HepG2 (cell line): ENCODE data around the gene OR5P2. TPM values are rescaled to one million over a fixed set of nuclear protein-coding genes. Genes with fewer than 3 reads are reported as not detected.
"Not testable (repeated sequence)": the region's sequence is repeated elsewhere in the genome, so short reads cannot be mapped to it uniquely, and the experiment has no call there.

Source experiments
- ATAC-seq: fragments of 200-7000 bp; cut with Tn5 transposase; 3 replicates; pipeline ENCODE4 v1.9.1; 2020; ENCODE audit warnings: mild to moderate bottlenecking, moderate library complexity
- BruUV-seq: library from RNA; stranded (reverse); fragments of 400-500 nt; replicated peaks from 2 replicates; lab custom pipeline; 2021; lab: Mats Ljungman, UMichigan
- CTCF ChIA-PET: fragments of 300-600 bp; formaldehyde crosslinking; extraction: SDS; loops from one replicate; lab custom pipeline; 2021; ENCODE audit warnings: low total read pairs, inconsistent platforms, low intra/inter-chr PET ratio; lab: Yijun Ruan, JAX
- POLR2A ChIA-PET: fragments of 350-600 bp; sonication (Branson Sonifier 250); formaldehyde crosslinking; loops from one replicate; lab custom pipeline; 2020; ENCODE audit warnings: antibody characterized with exemption, inconsistent platforms; lab: Yijun Ruan, JAX
- DNase-seq: peaks from one replicate; pipeline ENCODE4 v3.0.0-alpha.2; 2015; ENCODE audit warnings: low spot score
- FAIRE-seq: peaks from 3 replicates; lab custom pipeline; 2011; peaks lifted over from hg19 to GRCh38; lab: Jason Lieb, UNC
- H2AFZ ChIP-seq: one replicate; pipeline ENCODE4 v1.6.1; 2011; ENCODE audit warnings: low read length, inconsistent platforms
- H3K27ac ChIP-seq: fragments of 300-600 bp; 3 replicates; pipeline ENCODE4 v1.8.0; 2011; ENCODE audit warnings: mixed run types, mild to moderate bottlenecking, mixed read lengths, low read length, inconsistent platforms; ENCODE audit not compliant: insufficient read depth; ENCODE audit errors: extremely low read length
- H3K27me3 ChIP-seq, 2 experiments: fragments of 200-600 bp in 1 of 2; 2 replicates in 1 of 2; 3 replicates in 1 of 2; pipeline versions ENCODE4 v1.6.0 to v1.8.0; 2011; ENCODE audit warnings: low read length in 2 of 2, mild to moderate bottlenecking in 2 of 2, moderate library complexity in 2 of 2, inconsistent platforms in 1 of 2; ENCODE audit not compliant: insufficient read depth in 2 of 2, control insufficient read depth in 1 of 2
- H3K36me3 ChIP-seq, 2 experiments: fragments of 200-600 bp in 1 of 2; replicated peaks in 1 of 2; 2 replicates in 1 of 2; 3 replicates in 1 of 2; pipeline versions ENCODE4 v1.5.1 to v1.8.0; 2011; ENCODE audit warnings: low read length in 2 of 2, inconsistent platforms in 1 of 2; ENCODE audit not compliant: insufficient read depth in 2 of 2, control insufficient read depth in 1 of 2
- H3K4me1 ChIP-seq: 2 replicates; pipeline ENCODE4 v1.5.1; 2012; ENCODE audit warnings: low read length, inconsistent platforms; ENCODE audit not compliant: insufficient read depth
- H3K4me2 ChIP-seq: 2 replicates; pipeline ENCODE4 v1.6.0; 2011; ENCODE audit warnings: low read depth, low read length, inconsistent platforms
- H3K4me3 ChIP-seq, 3 experiments: fragments of 200-600 bp in 1 of 3; sonication (generic), shearing (Covaris generic) in 1 of 3; replicated peaks in 1 of 3; 2 replicates each; pipeline ENCODE4 v1.5.1; 2011 to 2016; ENCODE audit warnings: low read length in 3 of 3, inconsistent platforms in 2 of 3, low read depth in 2 of 3, mild to moderate bottlenecking in 2 of 3, control low read depth in 1 of 3, mixed read lengths in 1 of 3; ENCODE audit not compliant: insufficient read depth in 1 of 3
- H3K79me2 ChIP-seq: one replicate; pipeline ENCODE4 v1.6.1; 2011; ENCODE audit warnings: low read length, inconsistent platforms; ENCODE audit not compliant: insufficient read depth
- H3K9ac ChIP-seq: 2 replicates; pipeline ENCODE4 v1.6.0; 2011; ENCODE audit warnings: mild to moderate bottlenecking, low read depth, low read length, inconsistent platforms; ENCODE audit not compliant: insufficient read depth
- H3K9me3 ChIP-seq: 2 replicates; pipeline ENCODE4 v1.5.1; 2012; ENCODE audit warnings: mild to moderate bottlenecking, low read length
- H4K20me1 ChIP-seq: 2 replicates; pipeline ENCODE4 v1.6.0; 2011; ENCODE audit warnings: inconsistent platforms, mild to moderate bottlenecking, low read length, moderate library complexity; ENCODE audit not compliant: insufficient read depth
- MNT ChIP-seq: fragments of 450-650 bp; IDR thresholded peaks from 2 replicates; pipeline ENCODE4 v1.6.1; 2016
- WGBS: methylation state at CpG from one replicate; pipeline ENCODE4 v1.1.6; 2017; ENCODE audit warnings: low lambda C conversion rate; 5-methylcytosine and 5-hydroxymethylcytosine counted together
- in situ Hi-C: cut with HindIII; loops from 2 replicates; pipeline ENCODE4 v1.10.0; 2017; ENCODE audit warnings: low pct_unique_long_range_greater_than_20kb; ENCODE audit not compliant: extremely low pct_ligation_motif_present
- intact Hi-C: fragments of 100-400 bp; cut with micrococcal nuclease; formaldehyde crosslinking; loops from one replicate; pipeline ENCODE4 v1.10.0; 2022; ENCODE audit not compliant: unreplicated experiment
- polyA plus RNA-seq, 8 experiments: library from polyadenylated mRNA; depleted of rRNA in 3 of 8; stranded (reverse) in 7 of 8; unstranded in 1 of 8; fragments of >200 nt; fragmentation: Illumina TruSeq in 4 of 8; extraction: Trizol in 4 of 8; gene quantifications; 2 replicates each; pipeline versions ENCODE4 v1.2.1 to v1.2.3, GENCODE V29; 2011 to 2016; ENCODE audit warnings: low read depth in 4 of 8, missing spikeins in 1 of 8, mixed read lengths in 1 of 8; ENCODE audit not compliant: insufficient read depth in 1 of 8
- total RNA-seq, 5 experiments: library from RNA; depleted of rRNA; stranded (reverse); fragments of >200 nt; fragmentation: Illumina TruSeq; extraction: Trizol; gene quantifications; 2 replicates each; pipeline ENCODE4 v1.2.3, GENCODE V29; 2016; ENCODE audit warnings: low read depth in 1 of 5

The OR5P2 gene
- total and polyA plus RNA-seq, 2 of the 13 experiments (the other 11 are each of a cell fraction or from before 2014, with no cell fraction given) = not detected

DNA sequence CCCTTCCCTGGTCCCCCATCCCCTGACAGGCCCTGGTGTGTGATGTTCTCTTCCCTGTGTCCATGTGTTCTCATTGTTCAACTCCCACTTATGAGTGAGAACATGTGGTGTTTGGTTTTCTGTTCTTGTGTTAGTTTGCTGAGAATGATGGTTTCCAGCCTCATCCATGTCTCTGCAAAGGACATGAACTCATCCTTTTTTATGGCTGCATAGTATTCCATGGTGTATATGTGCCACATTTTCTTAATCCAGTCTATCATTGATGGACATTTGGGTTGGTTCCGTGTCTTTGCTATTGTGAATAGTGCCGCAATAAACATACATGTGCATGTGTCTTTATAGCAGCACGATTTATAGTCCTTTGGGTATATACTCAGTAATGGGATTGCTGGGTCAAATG is 23.7 kb upstream of the OR5P2 start:
- ATAC-seq, FAIRE-seq, in situ Hi-C loops, DNase-seq, intact Hi-C loops, H3K27me3 ChIP-seq, POLR2A ChIA-PET, BruUV-seq, H3K4me3 ChIP-seq, H3K36me3 ChIP-seq, H3K79me2 ChIP-seq, H3K9ac ChIP-seq, H3K4me1 ChIP-seq, H3K27ac ChIP-seq, H3K4me2 ChIP-seq, H3K9me3 ChIP-seq, H2AFZ ChIP-seq, H4K20me1 ChIP-seq, CTCF ChIA-PET: not testable (repeated sequence)
- 0 out of 2 replicates have a peak, but pooled peaks have one; percentile 10 for TF ChIP-seq MNT
- 23% methylated on average over 3 of the region's 3 CpGs for WGBS

DNA sequence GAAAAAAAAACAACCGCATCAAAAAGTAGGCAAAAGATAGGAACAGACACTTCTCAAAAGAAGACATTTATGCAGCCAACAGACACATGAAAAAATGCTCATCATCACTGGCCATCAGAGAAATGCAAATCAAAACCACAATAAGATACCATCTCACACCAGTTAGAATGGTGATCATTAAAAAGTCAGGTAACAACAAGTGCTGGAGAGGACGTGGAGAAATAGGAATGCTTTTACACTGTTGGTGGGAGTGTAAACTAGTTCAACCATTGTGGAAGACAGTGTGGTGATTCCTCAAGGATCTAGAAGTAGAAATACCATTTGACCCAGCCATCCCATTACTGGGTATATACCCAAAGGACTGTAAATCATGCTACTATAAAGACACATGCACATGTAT is 18.2 kb upstream of the OR5P2 start:
- H3K4me2 ChIP-seq, POLR2A ChIA-PET, FAIRE-seq, H3K9me3 ChIP-seq, ATAC-seq, H2AFZ ChIP-seq, BruUV-seq, H3K36me3 ChIP-seq, H3K9ac ChIP-seq, H3K4me3 ChIP-seq, H3K27ac ChIP-seq, H3K27me3 ChIP-seq, DNase-seq, CTCF ChIA-PET, H3K4me1 ChIP-seq, H3K79me2 ChIP-seq, intact Hi-C loops, in situ Hi-C loops, H4K20me1 ChIP-seq: not testable (repeated sequence)
- 21% methylated on average over 2 of the region's 2 CpGs for WGBS

DNA sequence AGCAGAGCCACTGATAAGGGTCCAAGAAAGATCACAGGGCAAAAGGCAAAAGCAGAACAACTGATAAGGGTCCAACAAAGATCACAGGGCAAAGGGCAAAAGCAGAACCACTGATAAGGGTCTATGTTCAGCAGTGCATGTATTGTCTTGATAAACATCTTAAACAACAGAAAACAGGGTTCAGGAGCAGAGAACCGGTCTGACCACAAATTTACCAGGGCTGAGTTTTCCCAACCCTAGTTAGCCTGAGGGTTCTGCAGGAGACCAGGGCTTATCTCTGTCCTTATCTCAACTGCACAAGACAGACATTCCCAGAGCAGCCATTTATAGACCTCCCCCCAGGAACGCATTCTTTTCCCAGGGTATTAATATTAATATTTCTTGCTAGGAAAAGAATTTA is 13.6 kb upstream of the OR5P2 start:
- H3K4me2 ChIP-seq, H3K27me3 ChIP-seq, ATAC-seq, in situ Hi-C loops, H3K4me3 ChIP-seq, H4K20me1 ChIP-seq, H3K27ac ChIP-seq, H3K79me2 ChIP-seq, DNase-seq, H3K36me3 ChIP-seq, FAIRE-seq, POLR2A ChIA-PET, BruUV-seq, H2AFZ ChIP-seq, CTCF ChIA-PET, H3K4me1 ChIP-seq, H3K9ac ChIP-seq, intact Hi-C loops: not testable (repeated sequence)
- 35% methylated on average over 2 of the region's 2 CpGs for WGBS
- H3K9me3 ChIP-seq = peaks cover 41% of the 10 kb centered on the region
